BLaER1 treated with 17β-estradiol and CSF1 and Interleukin-3, amounts not matched to agents 10 nM and 100 nM (cell line): Measurements from ENCODE around the gene ZNF185.

Experiments used
- H3K27ac ChIP-seq, 11 experiments: shearing (Covaris generic); formaldehyde crosslinking; 2 replicates each; pipeline ENCODE4 v1.8.1; 2022
- H3K27me3 ChIP-seq, 11 experiments: shearing (Covaris generic); formaldehyde crosslinking; 2 replicates each; pipeline ENCODE4 v1.8.1; 2022
- H3K36me3 ChIP-seq, 11 experiments: shearing (Covaris generic); formaldehyde crosslinking; 2 replicates each; pipeline ENCODE4 v1.8.1; 2022
- H3K4me1 ChIP-seq, 10 experiments: shearing (Covaris generic); formaldehyde crosslinking; 2 replicates each; pipeline ENCODE4 v1.8.1; 2022
- H3K4me2 ChIP-seq, 11 experiments: shearing (Covaris generic); formaldehyde crosslinking; 2 replicates each; pipeline ENCODE4 v1.8.1; 2022
- H3K4me3 ChIP-seq, 10 experiments: shearing (Covaris generic); formaldehyde crosslinking; 2 replicates each; pipeline ENCODE4 v1.8.1; 2022
- H3K9ac ChIP-seq, 11 experiments: shearing (Covaris generic); formaldehyde crosslinking; 2 replicates each; pipeline ENCODE4 v1.8.1; 2022
- H3K9me3 ChIP-seq, 11 experiments: shearing (Covaris generic); formaldehyde crosslinking; replicated peaks in 1 of 11; 2 replicates each; pipeline ENCODE4 v1.8.1; 2022
- H4K20me1 ChIP-seq, 11 experiments: shearing (Covaris generic); formaldehyde crosslinking; 2 replicates each; pipeline ENCODE4 v1.8.1; 2022
- Cebpa-rat ChIP-seq, 11 experiments: shearing (Covaris generic); IDR thresholded peaks; 2 replicates each; pipeline ENCODE4 v1.8.1; 2022

Gene ZNF185

DNA sequence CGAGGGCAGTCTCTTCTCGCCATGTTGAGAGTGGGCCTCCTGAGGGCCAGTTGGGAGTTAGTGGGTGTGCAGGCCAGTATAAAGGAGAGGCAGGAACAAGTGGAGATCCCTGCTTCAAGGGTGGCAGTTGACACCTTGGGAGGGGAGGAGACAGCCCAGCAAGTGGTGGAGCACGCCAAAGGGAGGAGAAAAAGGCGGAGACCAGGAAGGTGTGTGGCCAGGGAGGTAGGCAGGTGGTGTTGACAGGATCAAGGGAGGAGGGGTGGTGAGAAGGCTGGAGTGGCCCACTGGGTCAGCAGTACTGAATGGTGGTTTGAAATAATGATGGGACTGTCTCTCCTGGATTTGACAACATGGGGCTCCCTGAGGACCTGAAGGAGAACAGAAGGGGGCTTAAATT, 32.6 kb downstream of the ZNF185 start:
- H3K27ac ChIP-seq = no peak overlapping the region
- no peak overlapping the region for H3K4me3 ChIP-seq
- no peaks in the 10 kb centered on the region for H3K36me3 ChIP-seq
- no peak for TF ChIP-seq Cebpa-rat (IDR thresholded peaks at IDR 0.05)
- no peak overlapping the region for H3K9ac ChIP-seq
- peaks cover 0 to 11% (median 6%) of the 10 kb centered on the region in 10 experiments; a peak in 9 of 20 replicates for H3K4me1 ChIP-seq
- peaks cover 96 to 100% (median 100%) of the 10 kb centered on the region in 11 experiments for H3K27me3 ChIP-seq
- H4K20me1 ChIP-seq = peaks cover 0 to 41% (median 5%) of the 10 kb centered on the region in 11 experiments; a peak in 9 of 22 replicates
- no peak overlapping the region for H3K4me2 ChIP-seq
- H3K9me3 ChIP-seq = no peaks in the 10 kb centered on the region

DNA sequence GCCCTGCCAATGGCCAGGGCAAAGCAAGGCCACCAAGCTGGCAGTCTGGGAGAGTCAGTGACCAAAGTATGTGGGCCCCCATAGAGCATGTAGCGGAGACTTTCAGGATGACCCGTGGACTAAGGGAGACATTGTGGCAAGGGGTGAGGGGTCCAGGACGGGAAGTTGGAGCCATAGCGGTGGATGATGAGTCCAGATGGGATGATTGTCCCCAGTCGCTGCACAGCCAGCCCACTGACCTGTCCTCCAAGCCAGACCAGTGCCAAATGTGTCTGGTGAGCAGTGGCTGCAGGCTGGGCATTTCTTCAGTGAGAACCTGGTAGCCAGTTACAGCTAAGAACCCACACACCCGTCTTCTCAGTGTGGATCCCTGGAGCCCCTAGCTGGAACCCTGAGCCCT, 34.3 kb downstream of the ZNF185 start:
- H3K4me1 ChIP-seq = no peaks in the 10 kb centered on the region; a peak in 1 of 20 replicates
- H3K27ac ChIP-seq = no peak overlapping the region
- no peak overlapping the region for H3K4me2 ChIP-seq
- no peak overlapping the region for H3K4me3 ChIP-seq
- H3K27me3 ChIP-seq = peaks cover 95 to 100% (median 100%) of the 10 kb centered on the region in 11 experiments
- H3K36me3 ChIP-seq = no peaks in the 10 kb centered on the region
- H3K9ac ChIP-seq = no peak overlapping the region
- peaks cover 0 to 45% (median 5%) of the 10 kb centered on the region in 11 experiments; a peak in 9 of 22 replicates for H4K20me1 ChIP-seq
- H3K9me3 ChIP-seq = no peaks in the 10 kb centered on the region
- no peak for TF ChIP-seq Cebpa-rat (IDR thresholded peaks at IDR 0.05)

DNA sequence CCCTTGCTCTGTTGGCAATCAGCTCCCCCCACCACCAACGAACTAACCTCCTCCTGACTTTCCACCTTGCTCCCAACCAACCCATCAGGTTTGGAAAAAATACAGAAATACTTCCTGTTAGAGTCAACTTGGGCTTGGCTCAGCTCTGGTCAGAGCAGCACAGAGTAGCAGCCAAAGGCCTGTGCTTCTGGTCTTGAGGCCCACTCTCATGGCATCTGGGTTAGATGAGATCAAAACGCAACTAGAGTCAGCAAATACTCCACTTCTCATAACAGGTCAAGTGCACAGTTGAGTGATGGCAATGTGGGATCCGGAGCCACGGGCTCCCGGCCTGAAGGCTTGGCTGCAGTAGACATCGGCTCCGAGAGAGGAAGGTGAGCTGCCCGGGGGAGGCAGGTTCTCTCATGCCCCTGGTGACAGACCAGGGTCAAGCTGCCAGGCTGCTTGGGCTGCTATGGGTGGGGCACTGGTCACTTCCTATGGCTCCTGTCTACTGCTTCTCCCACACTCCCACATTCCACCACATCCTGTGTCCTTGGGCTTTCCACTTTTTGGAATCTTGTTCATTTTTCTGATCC, 34.8 kb downstream of the ZNF185 start:
- no peak overlapping the region for H3K27ac ChIP-seq
- no peak overlapping the region for H3K9ac ChIP-seq
- H3K4me1 ChIP-seq = no peaks in the 10 kb centered on the region; a peak in 1 of 20 replicates
- no peak for TF ChIP-seq Cebpa-rat (IDR thresholded peaks at IDR 0.05)
- no peak overlapping the region for H3K4me3 ChIP-seq
- no peaks in the 10 kb centered on the region for H3K36me3 ChIP-seq
- H3K27me3 ChIP-seq = peaks cover 95 to 100% (median 100%) of the 10 kb centered on the region in 11 experiments
- peak overlapping the region in 1 of 11 experiments; percentile 3; a peak in 2 of 22 replicates for H3K4me2 ChIP-seq
- H3K9me3 ChIP-seq = no peaks in the 10 kb centered on the region
- H4K20me1 ChIP-seq = peaks cover 0 to 45% (median under 1%) of the 10 kb centered on the region in 11 experiments; a peak in 9 of 22 replicates

DNA sequence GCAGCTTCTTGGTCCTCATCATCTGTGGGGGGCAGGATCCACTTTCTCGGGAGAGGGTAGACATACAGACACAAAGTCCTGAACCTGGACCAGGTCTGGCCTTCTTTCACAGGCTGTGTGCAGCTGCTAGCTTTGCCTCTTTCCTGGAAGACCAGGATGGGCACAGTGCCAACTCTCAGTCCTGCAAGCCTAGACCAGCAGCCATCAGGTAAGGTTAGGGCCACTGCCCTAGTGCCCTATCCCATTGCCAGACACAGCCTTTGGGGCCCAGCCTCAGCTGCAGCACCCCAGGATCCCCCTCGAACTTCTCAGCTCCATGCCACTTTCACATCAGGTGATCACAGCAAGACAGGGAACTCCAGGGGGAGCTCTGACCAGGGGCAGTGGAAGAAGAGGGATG, 38.4 kb downstream of the ZNF185 start:
- Histone ChIP-seq H3K27ac (no peak overlapping the region), H3K9ac (no peak overlapping the region), H3K36me3 (no peaks in the 10 kb centered on the region), H3K4me2 (no peak overlapping the region), H3K4me3 (no peak overlapping the region), H3K9me3 (peaks cover 0 to 4% (median 0%) of the 10 kb centered on the region in 11 experiments; a peak in 2 of 22 replicates), H3K27me3 (peaks cover 89 to 98% (median 97%) of the 10 kb centered on the region in 11 experiments), H3K4me1 (peaks cover 0 to 7% (median 0%) of the 10 kb centered on the region in 10 experiments; a peak in 2 of 20 replicates), H4K20me1 (peaks cover 0 to 34% (median 0%) of the 10 kb centered on the region in 11 experiments; a peak in 6 of 22 replicates)
- TF ChIP-seq Cebpa-rat (IDR thresholded peaks at IDR 0.05) = no peak

DNA sequence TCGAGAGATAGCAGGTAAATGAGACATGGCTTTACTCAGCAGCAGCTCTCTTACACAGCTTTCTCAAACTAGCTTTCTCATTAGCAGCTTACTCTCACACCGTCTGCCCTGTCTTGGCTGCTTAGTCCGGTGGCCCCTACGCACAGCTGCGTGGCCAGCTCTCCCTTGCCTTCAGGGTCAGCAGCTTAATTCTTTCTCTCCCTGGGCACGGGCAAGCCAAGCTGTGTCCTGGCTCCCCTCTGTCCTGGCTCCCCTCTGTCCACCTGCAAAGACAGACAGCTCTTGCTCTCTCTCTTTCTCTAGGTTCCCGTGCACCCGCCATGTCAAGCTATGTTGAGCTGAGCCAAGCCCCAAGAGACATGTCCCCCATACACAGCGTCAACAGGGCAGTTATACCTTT, 39.4 kb downstream of the ZNF185 start:
- H3K4me1 ChIP-seq = peaks cover 0 to 9% (median 4%) of the 10 kb centered on the region in 10 experiments; a peak in 8 of 20 replicates
- no peak for TF ChIP-seq Cebpa-rat (IDR thresholded peaks at IDR 0.05)
- peaks cover 0 to 34% (median 0%) of the 10 kb centered on the region in 11 experiments; a peak in 5 of 22 replicates for H4K20me1 ChIP-seq

DNA sequence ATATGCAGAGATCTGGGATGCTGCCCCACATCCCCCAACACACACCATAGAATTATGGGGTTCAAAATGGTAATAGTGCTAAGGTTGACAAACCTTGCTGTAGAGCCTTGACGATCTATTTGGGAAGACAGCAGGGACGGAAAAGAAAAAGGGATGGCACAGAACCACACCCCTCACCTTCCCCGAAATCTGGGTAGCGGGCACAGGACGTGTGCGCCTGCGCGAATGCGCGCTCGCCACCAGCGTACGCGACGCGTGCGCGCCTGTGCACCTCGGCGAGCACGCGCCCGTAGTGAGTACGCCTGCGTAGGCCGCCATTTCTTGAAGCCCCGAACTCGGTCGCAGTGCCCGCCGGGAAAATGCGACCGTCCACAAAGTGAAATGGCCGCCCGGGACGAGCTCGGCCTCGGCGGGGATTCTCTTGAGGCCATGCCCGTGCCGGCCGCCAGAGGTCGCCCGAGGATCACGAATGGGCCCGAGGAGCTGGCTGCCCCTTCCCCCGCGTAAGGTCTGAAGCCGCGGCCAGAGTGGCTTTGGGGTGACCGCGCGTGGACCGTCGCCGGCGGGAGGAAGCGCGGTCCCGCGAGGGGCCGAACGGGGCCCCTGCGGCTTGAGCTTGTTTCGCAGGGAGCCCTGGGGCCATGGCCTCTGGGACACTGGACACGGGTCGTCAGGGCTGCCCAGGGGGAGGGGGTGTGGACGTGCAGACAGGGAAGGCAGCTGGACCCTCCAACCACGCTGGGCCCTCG, 43.6 kb downstream of the ZNF185 start:
- H3K27ac ChIP-seq = peak overlapping the region; percentile 70 to 86 (median 82)
- no peak for TF ChIP-seq Cebpa-rat (IDR thresholded peaks at IDR 0.05)

More for the DNA sequence above, 39.4 kb downstream of the ZNF185 start:
- H3K27me3 ChIP-seq = peaks cover 83 to 98% (median 92%) of the 10 kb centered on the region in 11 experiments
- no peak overlapping the region for H3K9ac ChIP-seq
- H3K4me3 ChIP-seq = no peak overlapping the region
- peaks cover 0 to 12% (median 0%) of the 10 kb centered on the region in 11 experiments; a peak in 5 of 22 replicates for H3K9me3 ChIP-seq
- no peak overlapping the region for H3K27ac ChIP-seq
- H3K4me2 ChIP-seq = no peak overlapping the region
- no peaks in the 10 kb centered on the region for H3K36me3 ChIP-seq

DNA sequence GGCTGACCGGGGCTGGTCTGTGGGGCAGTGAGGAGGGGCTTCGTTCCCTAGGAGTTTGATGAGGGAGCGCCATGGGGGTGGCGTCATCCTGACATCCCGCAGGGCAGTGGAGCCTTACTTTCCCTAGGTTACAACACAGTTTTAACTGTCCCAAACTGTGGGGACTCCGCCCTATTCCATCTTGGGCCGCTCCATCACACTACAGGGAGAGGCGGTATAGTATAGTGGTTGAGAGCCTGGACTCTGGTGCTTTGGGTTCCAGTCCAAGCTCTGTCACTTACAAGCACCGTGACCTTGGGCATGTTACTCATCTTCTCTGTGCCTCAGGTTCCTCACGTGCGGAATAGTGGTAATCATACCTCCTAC, 44.2 kb downstream of the ZNF185 start:
- Histone ChIP-seq H4K20me1 (peaks cover 0 to 25% (median 0%) of the 10 kb centered on the region in 11 experiments; a peak in 6 of 22 replicates), H3K4me2 (peak overlapping the region; percentile 58 to 84 (median 76)), H3K9me3 (peaks cover 0 to 12% (median 0%) of the 10 kb centered on the region in 11 experiments; a peak in 5 of 22 replicates), H3K36me3 (no peaks in the 10 kb centered on the region), H3K4me1 (peaks cover 0 to 18% (median 7%) of the 10 kb centered on the region in 10 experiments; a peak in 9 of 20 replicates), H3K4me3 (peak overlapping the region; percentile 54 to 75 (median 63)), H3K27me3 (peaks cover 79 to 98% (median 92%) of the 10 kb centered on the region in 11 experiments), H3K9ac (peak overlapping the region; percentile 75 to 88 (median 82)), H3K27ac (peak overlapping the region; percentile 70 to 86 (median 82))
- no peak for TF ChIP-seq Cebpa-rat (IDR thresholded peaks at IDR 0.05)

More for the DNA sequence above, 43.6 kb downstream of the ZNF185 start:
- Histone ChIP-seq H4K20me1 (peaks cover 0 to 30% (median 0%) of the 10 kb centered on the region in 11 experiments; a peak in 6 of 22 replicates), H3K4me1 (peaks cover 0 to 18% (median 7%) of the 10 kb centered on the region in 10 experiments; a peak in 9 of 20 replicates), H3K27me3 (peaks cover 79 to 98% (median 92%) of the 10 kb centered on the region in 11 experiments), H3K9ac (peak overlapping the region; percentile 75 to 88 (median 82)), H3K9me3 (peaks cover 0 to 12% (median 0%) of the 10 kb centered on the region in 11 experiments; a peak in 5 of 22 replicates), H3K4me3 (peak overlapping the region; percentile 54 to 75 (median 63)), H3K36me3 (no peaks in the 10 kb centered on the region), H3K4me2 (peak overlapping the region; percentile 71 to 84 (median 76))

DNA sequence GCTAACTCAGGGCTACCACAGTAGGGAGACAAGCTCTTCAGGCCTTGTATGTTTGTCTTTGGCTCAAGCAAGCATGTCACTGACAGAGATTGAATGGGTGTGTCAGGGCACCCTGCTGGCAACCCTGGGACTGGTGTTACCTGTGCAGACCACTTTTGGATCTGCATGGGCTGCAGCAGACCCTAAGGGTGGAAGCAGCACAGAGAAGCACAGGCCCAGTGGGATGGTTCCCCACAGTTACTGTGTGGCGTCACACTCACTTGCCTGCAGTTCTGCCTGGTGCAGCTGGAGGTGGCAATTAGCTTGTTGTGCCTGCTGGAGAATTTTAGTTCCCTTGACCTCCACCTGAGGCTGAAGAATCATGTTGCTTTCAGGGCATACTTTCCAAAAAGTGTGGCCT, 46.0 kb downstream of the ZNF185 start:
- no peak for TF ChIP-seq Cebpa-rat (IDR thresholded peaks at IDR 0.05)
- Histone ChIP-seq H3K27ac (no peak overlapping the region), H3K4me3 (no peak overlapping the region), H3K36me3 (no peaks in the 10 kb centered on the region), H3K9ac (no peak overlapping the region), H3K9me3 (peaks cover 0 to 12% (median 0%) of the 10 kb centered on the region in 11 experiments; a peak in 5 of 22 replicates), H3K27me3 (peaks cover 79 to 98% (median 92%) of the 10 kb centered on the region in 11 experiments), H4K20me1 (peaks cover 0 to 14% (median 0%) of the 10 kb centered on the region in 11 experiments; a peak in 5 of 22 replicates), H3K4me1 (peaks cover 0 to 18% (median 7%) of the 10 kb centered on the region in 10 experiments; a peak in 9 of 20 replicates), H3K4me2 (no peak overlapping the region)
